Natural killer cell (primary cell): ENCODE measurements around the gene CCDC32. TPM values are rescaled to one million over a fixed set of nuclear protein-coding genes. Genes with fewer than 3 reads are reported as not detected.
A peak's percentile ranks its signal among the peaks of the same experiment; 100 is the strongest.

Experiments used
- ATAC-seq, 3 donors: fragments of 150-1000 bp in 2 of 3; fragments of 200-7000 bp in 1 of 3; cut with Tn5 transposase; 1 replicate in 1 of 3; 2 replicates in 2 of 3; pipeline ENCODE4 v1.10.0; 2021; ENCODE audit warnings: mild to moderate bottlenecking in 2 of 3, moderate library complexity in 2 of 3
- DNase-seq, 2 donors: peaks; one replicate each; pipeline versions ENCODE4 v3.0.0 to v3.0.0-alpha.2; 2013 to 2021; ENCODE audit warnings: mixed read lengths in 1 of 2
- H3K27ac ChIP-seq: one replicate; pipeline ENCODE4 v1.5.1; 2013; ENCODE audit warnings: mild to moderate bottlenecking, low read length
- H3K27me3 ChIP-seq: one replicate; pipeline ENCODE4 v1.6.1; 2013; ENCODE audit warnings: low read length; ENCODE audit not compliant: control insufficient read depth, insufficient read depth
- H3K36me3 ChIP-seq: one replicate; pipeline ENCODE4 v1.6.1; 2013; ENCODE audit warnings: low read length; ENCODE audit not compliant: control insufficient read depth, insufficient read depth
- H3K4me1 ChIP-seq: one replicate; pipeline ENCODE4 v1.6.1; 2013; ENCODE audit warnings: low read length; ENCODE audit not compliant: control insufficient read depth, insufficient read depth
- H3K4me3 ChIP-seq: one replicate; pipeline ENCODE4 v1.5.1; 2013; ENCODE audit warnings: low read length
- H3K9me3 ChIP-seq: one replicate; pipeline ENCODE4 v1.6.1; 2013; ENCODE audit warnings: low read length; ENCODE audit not compliant: control insufficient read depth, insufficient read depth
- H3K27ac Mint-ChIP-seq, 2 donors: one replicate each; pipeline ENCODE4 v1.8.0; 2022; ENCODE audit warnings: mild to moderate bottlenecking in 2 of 2, mixed read lengths in 2 of 2, moderate library complexity in 1 of 2
- H3K27me3 Mint-ChIP-seq, 2 donors: one replicate each; pipeline ENCODE4 v1.8.0; 2022; ENCODE audit warnings: low read depth in 2 of 2, mixed read lengths in 2 of 2
- H3K36me3 Mint-ChIP-seq: one replicate; pipeline ENCODE4 v1.8.0; 2022; ENCODE audit warnings: mixed read lengths
- H3K4me1 Mint-ChIP-seq, 2 donors: one replicate each; pipeline ENCODE4 v1.8.0; 2022; ENCODE audit warnings: mixed read lengths in 2 of 2
- H3K4me3 Mint-ChIP-seq: one replicate; pipeline ENCODE4 v1.8.0; 2022; ENCODE audit warnings: mild to moderate bottlenecking, moderate library complexity, mixed read lengths
- H3K9me3 Mint-ChIP-seq, 2 donors: one replicate each; pipeline ENCODE4 v1.8.0; 2022; ENCODE audit warnings: mixed read lengths in 2 of 2
- CTCF ChIP-seq: fragments of 200-600 bp; IDR thresholded peaks from one replicate; pipeline ENCODE4 v1.8.0; 2022; ENCODE audit warnings: antibody characterized with exemption
- WGBS: methylation state at CpG from one replicate; pipeline ENCODE4 v1.1.7; 2013; ENCODE audit warnings: missing lambda C conversion rate; ENCODE audit not compliant: insufficient coverage; 5-methylcytosine and 5-hydroxymethylcytosine counted together
- intact Hi-C: fragments of 100-400 bp; cut with micrococcal nuclease; formaldehyde crosslinking; loops from one replicate; pipeline ENCODE4 v1.14.2; 2022
- total RNA-seq, 4 donors: library from RNA; stranded (reverse); fragments of 120-200 nt in 1 of 4; gene quantifications; one replicate each; pipeline versions ENCODE4 v1.2.3 to v1.2.4, GENCODE V29; 2013 to 2022

Gene CCDC32
- total RNA-seq, 3 donors from 2014 or later (not counting 1 experiment from before 2014, with no cell fraction given), result 34.2 to 43.7 (median 37.4) TPM

- 3% methylated on average over 40 of the region's 41 CpGs for WGBS
- Mint-ChIP-seq H3K4me3 (peak within 1 kb of the TSS; percentile 99), H3K27ac (peak within 1 kb of the TSS; percentile 99 to 100), H3K4me1 (peaks cover 28 to 30% of the 10 kb centered on the region in 2 donors), H3K36me3 (no peaks in the 10 kb centered on the region), H3K9me3 (no peaks in the 10 kb centered on the region), H3K27me3 (peaks cover 0 to 3% of the 10 kb centered on the region in 2 donors)
- peak within 1 kb of the TSS; percentile 95 for H3K27ac ChIP-seq
- peak within 1 kb of the TSS; percentile 89 for H3K4me3 ChIP-seq
- ATAC-seq (peak; percentile 82 to 89 (median 84)), DNase-seq (peak; percentile 87 to 95)
- no peaks in the 10 kb centered on the region for H3K36me3 ChIP-seq
- intact Hi-C loops, result loop anchor here (5.0 kb wide), 1 partner anchor 183 kb away; no protein-coding TSS in a partner anchor
- peaks cover 9% of the 10 kb centered on the region for H3K4me1 ChIP-seq
- H3K9me3 ChIP-seq, result no peaks in the 10 kb centered on the region
- TF ChIP-seq CTCF, result no peak
- no peaks in the 10 kb centered on the region for H3K27me3 ChIP-seq
Observed at GRCh38 chr15:40593588-40594428, 29.0 kb upstream of the CCDC32 start, which contains the start of gene KNL1. Gene KNL1 (plus strand): TSS chr15:40594249. CDS start chr15:40602932, 8,683 bp downstream.

DNA sequence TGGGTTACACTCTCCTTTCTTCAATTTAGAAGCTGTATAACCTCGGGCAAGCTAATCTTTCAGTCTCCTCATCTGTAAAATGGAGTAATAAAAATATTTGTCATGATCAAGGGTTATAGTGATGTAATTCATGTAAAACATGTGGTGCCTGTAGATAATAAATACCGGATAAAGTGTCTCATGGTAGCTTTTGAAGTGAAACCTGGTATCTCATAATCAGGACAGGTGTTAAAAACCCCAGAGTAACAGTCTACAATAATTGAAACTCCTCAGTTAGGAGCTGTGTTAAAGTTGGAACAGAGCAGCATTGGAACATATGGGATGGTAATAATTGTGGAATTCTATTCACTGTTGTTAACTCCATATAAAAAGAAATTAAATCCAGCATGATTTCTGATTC lies 28.3 kb upstream of the CCDC32 start:
- Histone ChIP-seq H3K27ac (peak overlapping the region; percentile 95), H3K27me3 (no peaks in the 10 kb centered on the region), H3K4me1 (peaks cover 9% of the 10 kb centered on the region), H3K36me3 (no peaks in the 10 kb centered on the region), H3K9me3 (no peaks in the 10 kb centered on the region), H3K4me3 (no peak overlapping the region)
- Mint-ChIP-seq H3K9me3 (no peaks in the 10 kb centered on the region), H3K27me3 (peaks cover 0 to 3% of the 10 kb centered on the region in 2 donors), H3K4me3 (peak overlapping the region; percentile 99), H3K36me3 (no peaks in the 10 kb centered on the region), H3K4me1 (peaks cover 28 to 30% of the 10 kb centered on the region in 2 donors), H3K27ac (peak overlapping the region; percentile 99 to 100)
- no peak for ATAC-seq
- 78% methylated on average over 1 of the region's 2 CpGs for WGBS
- intact Hi-C loops, result loop anchor here (5.0 kb wide), 1 partner anchor 184 kb away; no protein-coding TSS in a partner anchor
- no peak for TF ChIP-seq CTCF
- peak in 1 of 2 donors; percentile 50 for DNase-seq

- ATAC-seq (no peak), DNase-seq (no peak)
- no peaks in the 10 kb centered on the region for H3K36me3 ChIP-seq
- H3K27ac ChIP-seq, result no peak overlapping the region
- 95% methylated on average over 8 of the region's 8 CpGs for WGBS
- no peak overlapping the region for H3K4me3 ChIP-seq
- peak overlapping the region; percentile 52 for H3K4me3 Mint-ChIP-seq
- H3K9me3 ChIP-seq, result no peaks in the 10 kb centered on the region
- no peaks in the 10 kb centered on the region for H3K36me3 Mint-ChIP-seq
- H3K4me1 Mint-ChIP-seq, result peaks cover 28 to 30% of the 10 kb centered on the region in 2 donors
- intact Hi-C loops, result loop anchor here (5.0 kb wide), 1 partner anchor 186 kb away; no protein-coding TSS in a partner anchor
- H3K4me1 ChIP-seq, result peaks cover 9% of the 10 kb centered on the region
- TF ChIP-seq CTCF, result no peak
- peaks cover 0 to 6% of the 10 kb centered on the region in 2 donors for H3K27me3 Mint-ChIP-seq
- no peaks in the 10 kb centered on the region for H3K27me3 ChIP-seq
- H3K27ac Mint-ChIP-seq, result no peak overlapping the region
- no peaks in the 10 kb centered on the region for H3K9me3 Mint-ChIP-seq
Observed at GRCh38 chr15:40591389-40591788, 26.5 kb upstream of the CCDC32 start.
